AG04450 (cell line): Measurements from ENCODE around the gene MACO1. TPM values are rescaled to one million over a fixed set of nuclear protein-coding genes. Genes with fewer than 3 reads are reported as not detected.

Source experiments
- CTCF ChIA-PET: fragments of 300-600, 350-600 bp; formaldehyde crosslinking; extraction: SDS; loops from one replicate; lab custom pipeline; 2022; ENCODE audit warnings: antibody characterized with exemption, inconsistent platforms; lab: Charles Lee
- POLR2A ChIA-PET: fragments of 350-600 bp; formaldehyde crosslinking; extraction: SDS; loops from one replicate; lab custom pipeline; 2021; ENCODE audit warnings: antibody characterized with exemption, inconsistent platforms; lab: Yijun Ruan, JAX
- DNase-seq: peaks from one replicate; pipeline ENCODE4 v3.0.0-alpha.2; 2011; ENCODE audit warnings: low read depth, low spot score
- H3K27ac ChIP-seq: one replicate; pipeline ENCODE4 v1.5.1; 2012; ENCODE audit warnings: low read depth, low read length, control low read depth
- H3K27me3 ChIP-seq: one replicate; pipeline ENCODE4 v1.6.0; 2012; ENCODE audit warnings: low read length; ENCODE audit not compliant: control insufficient read depth, insufficient read depth
- H3K4me3 ChIP-seq: 2 replicates; pipeline ENCODE4 v1.5.1; 2011; ENCODE audit warnings: mild to moderate bottlenecking, low read depth, low read length, control low read depth
- H3K9me3 ChIP-seq: 2 replicates; pipeline ENCODE4 v1.5.1; 2012; ENCODE audit warnings: low read length; ENCODE audit not compliant: control insufficient read depth, insufficient read depth
- CTCF ChIP-seq: IDR thresholded peaks from 2 replicates; pipeline ENCODE4 v1.5.1; 2011; ENCODE audit warnings: low read depth, low read length, control low read depth, inconsistent platforms
- polyA plus RNA-seq: library from polyadenylated mRNA; depleted of rRNA; stranded (reverse); fragments of >200 nt; gene quantifications from 2 replicates; pipeline ENCODE4 v1.2.3, GENCODE V29; 2011

The MACO1 gene
- polyA plus RNA-seq, 1 experiment = 16.7 TPM

- Histone ChIP-seq H3K4me3 (no peak overlapping the region), H3K9me3 (no peaks in the 10 kb centered on the region), H3K27ac (no peak overlapping the region), H3K27me3 (peaks cover 5% of the 10 kb centered on the region)
- ChIA-PET CTCF (interaction anchor here (2.6 kb wide), 1 partner anchor 21 kb away, joined by 7 read pairs; no protein-coding TSS in a partner anchor), POLR2A (no interaction called here)
- no peak for TF ChIP-seq CTCF
- no peak for DNase-seq
Measured at GRCh38 chr1:25541425-25541824, 110.7 kb downstream of the MACO1 start.

- no peak for DNase-seq
- Histone ChIP-seq H3K27ac (no peak overlapping the region), H3K4me3 (no peak overlapping the region), H3K27me3 (peaks cover 2% of the 10 kb centered on the region), H3K9me3 (no peaks in the 10 kb centered on the region)
- ChIA-PET POLR2A (no interaction called here), CTCF (interaction anchor here (0.8 to 2.6 kb wide), 2 partner anchors 21 kb away, joined by 3 to 7 read pairs; no protein-coding TSS in a partner anchor)
- no peak for TF ChIP-seq CTCF
Measured at GRCh38 chr1:25541889-25542658, 111.4 kb downstream of the MACO1 start.

- ChIA-PET POLR2A (interaction anchor here (1.0 kb wide), 1 partner anchor 296 kb away, joined by 4 read pairs; the partner anchor contains the start of gene RSRP1), CTCF (interaction anchor here (0.8 kb wide), 1 partner anchor 22 kb away, joined by 3 read pairs; no protein-coding TSS in a partner anchor)
- DNase-seq = no peak
- Histone ChIP-seq H3K9me3 (no peaks in the 10 kb centered on the region), H3K27me3 (no peaks in the 10 kb centered on the region), H3K27ac (no peak overlapping the region), H3K4me3 (peak overlapping the region; percentile 39)
- no peak for TF ChIP-seq CTCF
Measured at GRCh38 chr1:25543005-25543424, 112.3 kb downstream of the MACO1 start.

GRCh38 chr1:25543425-25544242 lies 112.9 kb downstream of the MACO1 start, which contains the start of gene LDLRAP1:
Gene LDLRAP1 (plus strand): TSS chr1:25543606. CDS start chr1:25543699, 93 bp downstream.
- DNase-seq = peak; percentile 8
- Histone ChIP-seq H3K27me3 (no peaks in the 10 kb centered on the region), H3K9me3 (no peaks in the 10 kb centered on the region), H3K27ac (no peak within 1 kb of the TSS), H3K4me3 (peak within 1 kb of the TSS; percentile 72)
- ChIA-PET CTCF (interaction anchor here (1.1 kb wide), 1 partner anchor 23 kb away, joined by 3 read pairs; no protein-coding TSS in a partner anchor), POLR2A (interaction anchor here (0.5 to 1.0 kb wide), 3 partner anchors 9 to 620 kb away, joined by 3 to 6 read pairs (median 4); partner anchors contain the start of gene RSRP1)
- TF ChIP-seq CTCF = no peak
